ENCODE measurements around the gene IARS2.

DNA sequence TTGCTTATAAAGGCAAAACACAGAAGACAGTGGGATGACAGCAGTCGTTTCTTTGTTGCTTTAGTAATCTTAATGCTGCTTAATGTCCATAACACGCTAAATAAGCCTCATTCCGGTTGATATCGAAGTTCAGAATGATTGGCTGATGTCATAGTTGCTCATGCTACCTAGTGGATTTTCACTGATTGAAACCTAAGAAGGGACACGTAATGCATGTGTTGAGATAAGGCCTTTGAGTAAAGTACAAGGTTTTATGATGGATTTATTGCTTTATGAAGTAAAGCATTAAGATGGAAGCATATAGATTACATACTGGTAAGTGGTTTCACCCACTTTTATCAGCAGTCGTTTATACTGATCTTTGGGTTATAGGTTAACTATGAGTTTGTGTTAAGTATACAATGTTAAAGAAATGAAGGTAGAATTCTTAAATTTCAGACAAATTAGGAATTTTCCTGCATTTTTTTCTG is 25.1 kb downstream of the IARS2 start:
- TF ChIP-seq YY1 (IDR thresholded peaks at IDR 0.05; ENCODE audit: insufficient read depth, insufficient read length): no peak
- TF ChIP-seq SUZ12 (IDR thresholded peaks at IDR 0.05; ENCODE audit: extremely low read depth, insufficient read depth, insufficient read length): no peak
- no peak for TF ChIP-seq ZNF274 (IDR thresholded peaks at IDR 0.05; ENCODE audit: low read depth, low read length)
